B cell (primary cell): Measurements from ENCODE around the gene CDR2L.

Experiments used
- CTCF ChIP-seq: fragments of 200-600 bp; IDR thresholded peaks from one replicate; pipeline ENCODE4 v1.8.0; 2022; ENCODE audit warnings: antibody characterized with exemption, mild to moderate bottlenecking
- EZH2 ChIP-seq: IDR thresholded peaks from 2 replicates; pipeline ENCODE4 v1.6.1; 2012; ENCODE audit warnings: borderline replicate concordance, low read depth, mild to moderate bottlenecking, moderate library complexity, low read length; ENCODE audit not compliant: insufficient read depth, poor library complexity, severe bottlenecking

DNA sequence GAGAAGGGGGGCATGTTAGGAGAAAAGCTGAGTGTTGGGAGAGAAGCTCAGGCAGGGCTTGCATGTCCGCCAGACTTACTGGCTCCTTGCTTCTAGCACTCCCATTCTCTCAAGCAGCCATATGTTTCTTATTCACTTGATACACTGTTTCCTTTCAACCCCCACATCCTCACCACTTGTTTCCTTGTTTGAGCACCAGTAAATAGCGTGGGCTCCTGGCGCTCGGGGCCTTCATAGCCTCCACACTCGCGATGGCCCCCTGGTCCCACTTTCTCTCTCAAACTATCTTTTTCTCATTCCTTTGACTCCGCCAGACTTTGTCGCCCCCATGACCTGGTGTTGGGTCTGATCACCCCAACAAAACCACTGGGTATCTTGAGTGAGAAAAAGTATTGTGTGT is 42.7 kb downstream of the CDR2L start:
- TF ChIP-seq CTCF: no peak
- no peak for TF ChIP-seq EZH2
